22Rv1 (cell line): ENCODE measurements around the gene TIGIT.

Source experiments
- H3K27ac ChIP-seq: fragments of 450-650 bp; 2 replicates; pipeline ENCODE4 v1.5.1; 2017
- CTCF ChIP-seq: fragments of 450-650 bp; IDR thresholded peaks from 2 replicates; pipeline ENCODE4 v1.5.1; 2017; ENCODE audit warnings: mild to moderate bottlenecking
- ZFX ChIP-seq: fragments of 450-650 bp; IDR thresholded peaks from 2 replicates; pipeline ENCODE4 v1.6.1; 2017; ENCODE audit warnings: antibody characterized with exemption, borderline replicate concordance

The TIGIT gene

GRCh38 chr3:114351822-114352145 lies 58.0 kb downstream of the TIGIT start:
- no peak for TF ChIP-seq CTCF
- TF ChIP-seq ZFX, result no peak
- no peak overlapping the region for H3K27ac ChIP-seq

- H3K27ac ChIP-seq, result no peak overlapping the region
- no peak for TF ChIP-seq CTCF
- TF ChIP-seq ZFX, result no peak
Observed at GRCh38 chr3:114355653-114356052, 61.8 kb downstream of the TIGIT start.

GRCh38 chr3:114356066-114356465 lies 62.2 kb downstream of the TIGIT start:
- H3K27ac ChIP-seq, result no peak overlapping the region
- no peak for TF ChIP-seq CTCF
- no peak for TF ChIP-seq ZFX

- TF ChIP-seq ZFX, result no peak
- no peak for TF ChIP-seq CTCF
- no peak overlapping the region for H3K27ac ChIP-seq
Observed at GRCh38 chr3:114356525-114356924, 62.7 kb downstream of the TIGIT start.
